ENCODE data around the gene COASY.

GRCh38 chr17:42527932-42528331, 34.0 kb upstream of the COASY start:
- TF ChIP-seq CTCF (IDR thresholded peaks at IDR 0.05) = no peak
- no peak for TF ChIP-seq ZFX (IDR thresholded peaks at IDR 0.05; ENCODE audit: borderline replicate concordance)
